Measurements from ENCODE around the gene MYOZ2. TPM values are rescaled to one million over a fixed set of nuclear protein-coding genes. Genes with fewer than 3 reads are reported as not detected.
"Not testable (repeated sequence)": the region's sequence is repeated elsewhere in the genome, so short reads cannot be mapped to it uniquely, and the experiment has no call there.

Gene MYOZ2
- total RNA-seq, 5 donors from 2014 or later (not counting 1 experiment from before 2014, with no cell fraction given) = not detected

DNA sequence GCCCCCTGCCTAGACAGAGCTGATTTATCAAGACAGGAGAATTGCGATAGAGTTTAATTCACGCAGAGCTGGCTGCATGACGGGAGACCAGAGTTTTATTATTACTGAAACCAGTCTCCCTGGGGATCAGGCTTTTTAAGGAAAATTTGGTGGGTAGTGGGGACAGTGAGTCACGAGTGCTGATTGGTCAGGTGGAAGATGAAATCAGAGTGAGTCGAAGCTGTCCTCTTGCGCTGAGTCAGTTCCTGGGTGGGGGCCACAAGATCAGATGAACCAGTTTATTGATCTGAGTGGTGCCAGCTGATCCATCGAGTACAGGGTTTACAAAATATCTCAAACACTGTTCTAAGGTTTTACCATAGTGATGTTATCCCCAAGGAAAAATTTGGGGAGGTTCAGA is 36.6 kb downstream of the MYOZ2 start:
- ATAC-seq (replicated peaks in 1 of 4) (no peak), DNase-seq (no peak)
- Mint-ChIP-seq H3K4me3 (no peak overlapping the region), H3K4me1 (no peaks in the 10 kb centered on the region), H3K36me3 (no peaks in the 10 kb centered on the region), H3K9me3 (no peaks in the 10 kb centered on the region), H3K27me3 (peaks cover 0 to 4% of the 10 kb centered on the region in 2 donors), H3K27ac (no peak overlapping the region)
- 92% methylated on average over 4 of the region's 7 CpGs for WGBS (ENCODE audit: insufficient coverage)
- no peak overlapping the region for H3K27ac ChIP-seq (ENCODE audit: low read length)
- no peaks in the 10 kb centered on the region for H3K9me3 ChIP-seq
- H3K36me3 ChIP-seq (ENCODE audit: control insufficient read depth in 2 of 2, extremely low read depth in 1 of 2, insufficient read depth in 1 of 2, low read length in 1 of 2) = no peaks in the 10 kb centered on the region
- no peaks in the 10 kb centered on the region for H3K4me1 ChIP-seq (ENCODE audit: control insufficient read depth in 1 of 2, extremely low read depth in 1 of 2, insufficient read depth in 2 of 2, low read length in 2 of 2)
- POLR2A ChIA-PET = no interaction called here
- H3K27me3 ChIP-seq (replicated peaks in 1 of 2; ENCODE audit: control insufficient read depth in 2 of 2, extremely low read depth in 1 of 2, insufficient read depth in 2 of 2, low read length in 1 of 2) = no peaks in the 10 kb centered on the region
- CTCF ChIA-PET = interaction anchor here in 1 of 2 donors (0.6 kb wide), 1 partner anchor 11 kb away, joined by 3 read pairs; no protein-coding TSS in a partner anchor
- no peak overlapping the region for H3K4me3 ChIP-seq (ENCODE audit: control insufficient read depth in 1 of 2, extremely low read depth in 1 of 2, low read length in 1 of 2)

DNA sequence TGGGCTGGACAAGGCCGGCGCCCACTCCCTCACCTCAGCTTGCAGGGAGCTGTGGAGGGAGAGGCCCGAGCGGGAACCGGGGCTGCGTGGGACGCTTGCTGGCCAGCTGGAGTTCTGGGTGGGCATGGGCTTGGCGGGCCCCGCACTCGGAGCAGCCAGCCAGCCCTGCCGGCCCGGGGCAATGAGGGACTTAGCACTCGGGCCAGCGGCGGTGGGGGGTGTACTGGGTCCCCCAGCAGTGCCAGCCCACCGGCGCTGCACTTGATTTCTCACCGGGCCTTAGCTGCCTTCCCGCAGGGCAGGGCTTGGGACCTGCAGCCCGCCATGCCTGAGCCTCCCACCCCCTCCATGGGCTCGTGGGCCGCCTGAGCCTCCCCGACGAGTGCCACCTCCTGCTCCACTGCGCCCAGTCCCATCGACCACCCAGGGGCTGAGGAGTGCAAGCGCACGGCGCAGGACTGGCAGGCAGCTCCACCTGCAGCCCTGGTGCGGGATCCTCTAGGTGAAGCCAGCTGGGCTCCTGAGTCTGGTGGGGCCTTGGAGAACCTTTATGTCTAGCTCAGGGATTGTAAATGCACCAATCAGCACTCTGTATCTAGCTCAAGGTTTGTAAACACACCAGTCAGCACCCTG is 38.2 kb downstream of the MYOZ2 start:
- peaks cover 4 to 14% of the 10 kb centered on the region in 2 donors for H3K27me3 Mint-ChIP-seq
- 90% methylated on average over 21 of the region's 30 CpGs for WGBS (ENCODE audit: insufficient coverage)
- POLR2A ChIA-PET; H3K9me3 ChIP-seq; H3K4me3 Mint-ChIP-seq; H3K4me1 ChIP-seq (ENCODE audit: control insufficient read depth in 1 of 2, extremely low read depth in 1 of 2, insufficient read depth in 2 of 2, low read length in 2 of 2); H3K27ac ChIP-seq (ENCODE audit: low read length); H3K4me3 ChIP-seq (ENCODE audit: control insufficient read depth in 1 of 2, extremely low read depth in 1 of 2, low read length in 1 of 2); H3K36me3 ChIP-seq (ENCODE audit: control insufficient read depth in 2 of 2, extremely low read depth in 1 of 2, insufficient read depth in 1 of 2, low read length in 1 of 2); ATAC-seq (replicated peaks in 1 of 4); H3K36me3 Mint-ChIP-seq; H3K27me3 ChIP-seq (replicated peaks in 1 of 2; ENCODE audit: control insufficient read depth in 2 of 2, extremely low read depth in 1 of 2, insufficient read depth in 2 of 2, low read length in 1 of 2); H3K27ac Mint-ChIP-seq; H3K4me1 Mint-ChIP-seq; DNase-seq; CTCF ChIA-PET; H3K9me3 Mint-ChIP-seq: not testable (repeated sequence)

DNA sequence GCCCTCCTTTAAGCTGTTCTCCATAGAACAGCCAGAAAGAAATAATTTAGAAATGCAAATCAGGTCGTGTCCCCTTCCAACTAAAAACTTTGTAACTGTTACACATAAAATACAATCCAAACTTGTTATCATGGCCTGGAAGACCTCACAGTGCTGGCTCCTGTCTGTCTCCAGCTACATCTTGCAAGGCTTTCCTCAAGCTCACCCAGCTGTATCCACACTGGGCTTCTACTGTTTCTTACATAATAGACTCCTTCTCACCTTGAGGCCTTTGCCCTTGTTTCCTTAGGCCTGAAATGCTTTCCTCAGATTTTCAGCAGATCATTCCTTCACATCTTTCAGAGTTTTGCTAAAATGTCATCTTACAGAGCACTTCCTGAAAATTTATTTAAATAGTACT is 43.4 kb downstream of the MYOZ2 start:
- no peaks in the 10 kb centered on the region for H3K27me3 ChIP-seq (replicated peaks in 1 of 2; ENCODE audit: control insufficient read depth in 2 of 2, extremely low read depth in 1 of 2, insufficient read depth in 2 of 2, low read length in 1 of 2)
- POLR2A ChIA-PET = interaction anchor here in 1 of 2 donors (0.5 kb wide), 1 partner anchor 60 kb away, joined by 5 read pairs; no protein-coding TSS in a partner anchor
- H3K27me3 Mint-ChIP-seq = peaks cover 11 to 18% of the 10 kb centered on the region in 2 donors
- H3K9me3 Mint-ChIP-seq = no peaks in the 10 kb centered on the region
- no peak overlapping the region for H3K27ac Mint-ChIP-seq
- DNase-seq = no peak
- H3K27ac ChIP-seq (ENCODE audit: low read length) = no peak overlapping the region
- H3K4me1 ChIP-seq (ENCODE audit: control insufficient read depth in 1 of 2, extremely low read depth in 1 of 2, insufficient read depth in 2 of 2, low read length in 2 of 2) = no peaks in the 10 kb centered on the region
- CTCF ChIA-PET = no interaction called here
- no peaks in the 10 kb centered on the region for H3K36me3 Mint-ChIP-seq
- H3K4me1 Mint-ChIP-seq = no peaks in the 10 kb centered on the region
- no peak for ATAC-seq (replicated peaks in 1 of 4)
- H3K4me3 Mint-ChIP-seq = no peak overlapping the region
- no peak overlapping the region for H3K4me3 ChIP-seq (ENCODE audit: control insufficient read depth in 1 of 2, extremely low read depth in 1 of 2, low read length in 1 of 2)
- 50% methylated on average over 1 of the region's 1 CpG for WGBS (ENCODE audit: insufficient coverage)
- no peaks in the 10 kb centered on the region for H3K9me3 ChIP-seq
- no peaks in the 10 kb centered on the region for H3K36me3 ChIP-seq (ENCODE audit: control insufficient read depth in 2 of 2, extremely low read depth in 1 of 2, insufficient read depth in 1 of 2, low read length in 1 of 2)

DNA sequence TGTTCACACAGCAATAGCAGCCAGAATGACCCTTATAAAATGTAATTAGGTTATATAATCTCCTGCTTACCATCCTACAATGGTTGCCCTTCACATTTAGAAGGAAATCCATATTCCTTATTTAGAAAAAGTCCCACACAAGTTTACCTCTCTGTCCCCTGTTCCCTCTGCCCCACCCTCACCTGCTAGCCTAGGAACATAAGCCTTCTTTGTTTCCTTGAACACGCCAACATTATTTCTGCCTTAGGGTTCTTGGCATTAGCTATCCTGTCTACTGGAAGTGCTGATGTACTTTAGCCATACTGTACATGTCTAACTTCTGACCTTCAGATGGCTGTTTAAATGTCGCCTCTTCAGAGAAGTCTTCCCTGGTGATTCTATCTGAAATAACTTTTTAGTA is 48.5 kb downstream of the MYOZ2 start:
- H3K9me3 Mint-ChIP-seq = no peaks in the 10 kb centered on the region
- Histone ChIP-seq H3K4me1 (ENCODE audit: control insufficient read depth in 1 of 2, extremely low read depth in 1 of 2, insufficient read depth in 2 of 2, low read length in 2 of 2) (no peaks in the 10 kb centered on the region), H3K9me3 (no peaks in the 10 kb centered on the region), H3K36me3 (ENCODE audit: control insufficient read depth in 2 of 2, extremely low read depth in 1 of 2, insufficient read depth in 1 of 2, low read length in 1 of 2) (no peaks in the 10 kb centered on the region), H3K4me3 (ENCODE audit: control insufficient read depth in 1 of 2, extremely low read depth in 1 of 2, low read length in 1 of 2) (no peak overlapping the region), H3K27ac (ENCODE audit: low read length) (no peak overlapping the region), H3K27me3 (replicated peaks in 1 of 2; ENCODE audit: control insufficient read depth in 2 of 2, extremely low read depth in 1 of 2, insufficient read depth in 2 of 2, low read length in 1 of 2) (no peaks in the 10 kb centered on the region)
- DNase-seq = no peak
- POLR2A ChIA-PET = no interaction called here
- CTCF ChIA-PET = no interaction called here
- H3K27ac Mint-ChIP-seq = no peak overlapping the region
- H3K36me3 Mint-ChIP-seq = no peaks in the 10 kb centered on the region
- peaks cover 4 to 11% of the 10 kb centered on the region in 2 donors for H3K27me3 Mint-ChIP-seq
- no peaks in the 10 kb centered on the region for H3K4me1 Mint-ChIP-seq
- no peak for ATAC-seq (replicated peaks in 1 of 4)
- no peak overlapping the region for H3K4me3 Mint-ChIP-seq
- WGBS (ENCODE audit: insufficient coverage) = 57% methylated on average over 1 of the region's 2 CpGs

DNA sequence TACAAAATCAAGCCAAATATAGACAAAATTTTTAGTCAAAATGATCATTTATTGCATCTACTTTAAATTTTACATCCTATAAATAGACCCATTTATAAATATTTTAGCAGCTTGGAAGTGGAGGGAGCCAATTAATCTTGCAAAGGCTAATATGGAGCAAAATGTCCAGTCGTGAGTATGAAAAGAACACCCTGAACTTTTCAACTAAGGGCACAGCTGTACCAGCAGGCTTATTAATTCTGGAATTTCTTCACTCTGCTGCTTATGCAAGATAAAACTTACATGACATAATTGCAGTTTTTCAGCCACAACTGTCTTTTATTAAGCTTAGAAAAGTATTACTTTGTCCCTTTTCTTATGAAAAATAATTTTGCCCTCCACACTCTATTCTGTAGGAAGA is 54.0 kb downstream of the MYOZ2 start:
- CTCF ChIA-PET = no interaction called here
- Mint-ChIP-seq H3K27me3 (no peaks in the 10 kb centered on the region), H3K4me3 (no peak overlapping the region), H3K36me3 (peaks cover 7% of the 10 kb centered on the region), H3K4me1 (no peaks in the 10 kb centered on the region), H3K27ac (no peak overlapping the region), H3K9me3 (no peaks in the 10 kb centered on the region)
- no peaks in the 10 kb centered on the region for H3K36me3 ChIP-seq (ENCODE audit: control insufficient read depth in 2 of 2, extremely low read depth in 1 of 2, insufficient read depth in 1 of 2, low read length in 1 of 2)
- DNase-seq = no peak
- POLR2A ChIA-PET = no interaction called here
- no CpG with 5 or more reads among the region's 1 CpG for WGBS (ENCODE audit: insufficient coverage)
- H3K4me3 ChIP-seq (ENCODE audit: control insufficient read depth in 1 of 2, extremely low read depth in 1 of 2, low read length in 1 of 2) = no peak overlapping the region
- H3K9me3 ChIP-seq = no peaks in the 10 kb centered on the region
- no peaks in the 10 kb centered on the region for H3K4me1 ChIP-seq (ENCODE audit: control insufficient read depth in 1 of 2, extremely low read depth in 1 of 2, insufficient read depth in 2 of 2, low read length in 2 of 2)
- no peak for ATAC-seq (replicated peaks in 1 of 4)
- H3K27me3 ChIP-seq (replicated peaks in 1 of 2; ENCODE audit: control insufficient read depth in 2 of 2, extremely low read depth in 1 of 2, insufficient read depth in 2 of 2, low read length in 1 of 2) = no peaks in the 10 kb centered on the region
- H3K27ac ChIP-seq (ENCODE audit: low read length) = no peak overlapping the region

DNA sequence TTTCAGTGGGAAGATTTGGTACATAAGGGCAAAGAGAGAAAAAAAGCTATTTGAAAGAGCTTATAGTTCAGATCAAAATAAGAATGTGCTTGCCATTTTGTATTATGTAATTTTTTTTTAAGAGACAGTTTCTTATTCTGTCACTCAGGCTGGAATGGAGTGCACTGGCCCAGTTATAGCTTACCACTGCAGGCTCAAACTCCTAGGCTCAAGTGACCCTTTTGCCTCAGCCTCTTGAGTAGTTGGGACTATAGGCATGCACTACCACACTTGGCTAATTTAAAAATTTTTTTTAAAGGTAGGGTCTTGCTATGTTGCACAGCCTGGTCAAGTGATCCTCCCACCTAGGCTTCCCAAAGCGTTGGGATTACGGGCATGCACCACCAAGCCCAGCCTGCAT is 54.7 kb downstream of the MYOZ2 start:
- Mint-ChIP-seq H3K27ac (no peak overlapping the region), H3K36me3 (peaks cover 7% of the 10 kb centered on the region), H3K27me3 (no peaks in the 10 kb centered on the region), H3K9me3 (no peaks in the 10 kb centered on the region), H3K4me3 (no peak overlapping the region), H3K4me1 (no peaks in the 10 kb centered on the region)
- no peak overlapping the region for H3K27ac ChIP-seq (ENCODE audit: low read length)
- POLR2A ChIA-PET = no interaction called here
- H3K4me1 ChIP-seq (ENCODE audit: control insufficient read depth in 1 of 2, extremely low read depth in 1 of 2, insufficient read depth in 2 of 2, low read length in 2 of 2) = no peaks in the 10 kb centered on the region
- no CpG with 5 or more reads among the region's 2 CpGs for WGBS (ENCODE audit: insufficient coverage)
- CTCF ChIA-PET = no interaction called here
- H3K36me3 ChIP-seq (ENCODE audit: control insufficient read depth in 2 of 2, extremely low read depth in 1 of 2, insufficient read depth in 1 of 2, low read length in 1 of 2) = no peaks in the 10 kb centered on the region
- no peak for ATAC-seq (replicated peaks in 1 of 4)
- H3K27me3 ChIP-seq (replicated peaks in 1 of 2; ENCODE audit: control insufficient read depth in 2 of 2, extremely low read depth in 1 of 2, insufficient read depth in 2 of 2, low read length in 1 of 2) = no peaks in the 10 kb centered on the region
- no peak overlapping the region for H3K4me3 ChIP-seq (ENCODE audit: control insufficient read depth in 1 of 2, extremely low read depth in 1 of 2, low read length in 1 of 2)
- H3K9me3 ChIP-seq = no peaks in the 10 kb centered on the region
- DNase-seq = no peak

DNA sequence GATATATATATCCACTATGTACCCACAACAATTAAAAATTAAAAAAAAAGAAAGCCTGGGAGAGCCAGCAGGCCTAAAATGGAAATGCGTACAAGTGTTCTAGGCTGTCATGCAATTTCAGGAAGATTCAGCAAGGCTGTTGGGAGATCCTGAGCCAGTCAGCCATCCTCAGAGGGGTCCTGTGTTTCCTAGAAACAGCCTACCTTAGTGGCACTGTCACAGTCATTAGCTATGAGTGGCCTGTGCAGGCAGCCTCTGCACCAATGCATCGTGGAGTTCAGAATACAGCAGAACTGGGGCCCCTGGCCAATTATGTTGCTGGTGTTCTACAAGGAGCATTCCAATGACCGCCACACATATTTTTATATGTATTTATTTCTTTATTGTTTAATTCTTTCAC is 55.9 kb downstream of the MYOZ2 start:
- H3K36me3 Mint-ChIP-seq = peaks cover 7% of the 10 kb centered on the region
- no peak for DNase-seq
- ChIA-PET CTCF (no interaction called here), POLR2A (interaction anchor here in 1 of 2 donors (0.7 kb wide), 1 partner anchor 28 kb away, joined by 3 read pairs; no protein-coding TSS in a partner anchor)
- Histone ChIP-seq H3K27me3 (replicated peaks in 1 of 2; ENCODE audit: control insufficient read depth in 2 of 2, extremely low read depth in 1 of 2, insufficient read depth in 2 of 2, low read length in 1 of 2) (no peaks in the 10 kb centered on the region), H3K27ac (ENCODE audit: low read length) (no peak overlapping the region), H3K4me3 (ENCODE audit: control insufficient read depth in 1 of 2, extremely low read depth in 1 of 2, low read length in 1 of 2) (no peak overlapping the region), H3K4me1 (ENCODE audit: control insufficient read depth in 1 of 2, extremely low read depth in 1 of 2, insufficient read depth in 2 of 2, low read length in 2 of 2) (no peaks in the 10 kb centered on the region), H3K9me3 (no peaks in the 10 kb centered on the region), H3K36me3 (ENCODE audit: control insufficient read depth in 2 of 2, extremely low read depth in 1 of 2, insufficient read depth in 1 of 2, low read length in 1 of 2) (no peaks in the 10 kb centered on the region)
- H3K27me3 Mint-ChIP-seq = peaks cover 0 to 8% of the 10 kb centered on the region in 2 donors
- H3K27ac Mint-ChIP-seq = no peak overlapping the region
- WGBS (ENCODE audit: insufficient coverage) = 85% methylated on average over 1 of the region's 3 CpGs
- peaks cover 0 to 2% (median 0%) of the 10 kb centered on the region in 3 donors for H3K9me3 Mint-ChIP-seq
- no peak for ATAC-seq (replicated peaks in 1 of 4)
- no peak overlapping the region for H3K4me3 Mint-ChIP-seq
- peaks cover 0 to 6% (median 0%) of the 10 kb centered on the region in 3 donors for H3K4me1 Mint-ChIP-seq

Measured in T-cell (primary cell).